ENCODE data around the gene COL24A1.

Gene COL24A1

DNA sequence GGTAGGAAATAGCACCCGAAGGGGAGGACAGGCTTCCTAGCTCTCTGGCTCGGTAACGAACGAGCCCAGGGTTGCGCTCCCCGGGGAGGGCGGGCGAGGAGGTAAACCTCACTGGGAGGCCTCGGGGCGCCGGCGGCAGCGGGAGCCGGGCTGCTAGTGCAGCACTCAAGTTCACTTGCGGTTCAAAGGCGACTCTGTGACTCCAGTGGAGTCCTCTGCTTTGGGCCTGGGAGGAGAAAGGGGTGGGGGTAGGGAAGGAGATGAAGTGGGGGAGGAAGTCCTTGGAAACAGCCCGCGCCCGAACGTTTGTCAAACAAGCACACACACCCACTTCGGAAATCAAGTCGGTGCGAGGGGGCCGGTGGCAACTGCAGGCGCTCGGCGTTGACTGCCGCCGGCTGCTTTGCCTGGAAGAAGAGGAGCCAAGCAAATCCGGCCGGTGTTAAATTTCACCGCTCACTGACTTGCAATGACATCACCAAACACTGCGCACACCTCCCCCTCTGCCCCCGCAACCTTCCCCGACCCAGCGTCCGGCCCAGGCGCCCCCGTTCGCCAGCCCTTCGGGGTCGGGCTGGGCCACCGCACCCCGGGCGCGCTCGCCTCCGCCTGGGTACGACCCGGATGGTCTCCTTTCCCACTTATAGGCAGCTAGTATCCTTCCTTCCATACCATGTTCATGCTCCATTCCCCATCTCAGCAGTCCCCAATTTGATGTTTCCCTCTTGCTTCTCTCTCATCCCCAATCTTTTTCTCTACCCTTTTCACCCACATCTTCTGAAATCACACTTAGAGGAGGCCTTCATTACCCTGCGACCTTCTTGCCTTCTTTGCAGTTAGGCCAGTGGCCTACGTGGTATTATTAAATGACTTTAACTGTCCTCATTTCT is at the start of gene COL24A1:
Gene COL24A1 (minus strand): TSS at position 207 of the 890 bp plus-strand sequence. CDS start 376 bp downstream, outside the sequence.
- DNase-seq (ENCODE audit: low spot score), result no peak

DNA sequence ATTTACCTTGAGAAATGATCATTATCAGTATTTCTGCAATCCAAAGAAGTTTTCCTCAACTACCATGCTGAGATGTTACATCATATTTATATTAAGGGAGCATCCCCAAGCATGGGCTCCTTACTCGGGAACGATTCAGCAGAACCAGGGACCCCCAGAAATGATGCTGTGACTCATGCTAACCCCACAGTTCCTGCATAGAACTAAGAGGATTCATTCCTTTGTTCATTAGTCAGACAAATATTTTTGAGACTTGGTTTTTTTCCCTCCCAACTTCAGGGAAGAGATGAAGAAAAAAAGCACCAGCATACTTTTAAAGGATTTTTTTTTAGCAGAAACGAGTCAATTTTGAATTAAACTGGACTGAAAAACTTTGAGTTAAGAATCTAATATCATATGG is 49.2 kb upstream of the COL24A1 start:
- no peak for DNase-seq (ENCODE audit: low spot score)

DNA sequence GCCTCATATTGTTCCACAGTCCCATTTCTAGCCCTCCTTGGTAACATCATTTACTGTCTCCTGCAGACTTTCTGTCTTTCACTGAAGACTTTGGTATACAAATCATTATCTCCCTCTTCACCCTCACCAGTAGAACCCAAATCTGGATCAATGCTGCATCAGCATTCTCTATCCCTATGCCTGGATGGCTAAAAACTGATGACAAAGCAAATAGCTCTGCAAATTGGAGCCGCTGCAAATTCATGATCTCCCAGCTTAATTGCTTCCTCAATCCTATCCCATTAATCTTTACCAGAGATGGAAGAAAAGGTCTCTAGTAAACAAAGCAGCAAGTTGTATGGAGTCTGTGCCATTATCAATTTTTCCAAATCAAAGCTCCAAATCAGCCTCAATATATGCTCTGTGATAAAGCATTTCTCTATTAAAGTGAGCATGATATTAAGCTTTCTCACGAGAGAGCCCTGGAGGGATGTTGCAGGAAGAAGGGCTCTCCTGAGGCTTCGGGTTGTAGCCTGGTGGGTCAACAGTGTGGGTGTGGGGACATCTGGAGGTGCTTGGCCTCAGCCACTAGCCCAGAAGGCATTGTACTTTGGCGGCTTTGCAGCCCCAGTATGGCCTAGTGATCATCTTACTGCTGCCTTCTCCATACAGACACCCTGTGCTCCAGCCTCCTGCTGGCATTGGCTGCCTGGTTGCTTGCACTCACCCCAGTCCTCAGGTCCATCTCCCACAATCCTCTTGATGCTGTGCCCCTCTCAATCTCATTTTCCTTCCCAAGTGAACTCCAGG is 46.2 kb upstream of the COL24A1 start:
- DNase-seq (ENCODE audit: low spot score), result no peak

DNA sequence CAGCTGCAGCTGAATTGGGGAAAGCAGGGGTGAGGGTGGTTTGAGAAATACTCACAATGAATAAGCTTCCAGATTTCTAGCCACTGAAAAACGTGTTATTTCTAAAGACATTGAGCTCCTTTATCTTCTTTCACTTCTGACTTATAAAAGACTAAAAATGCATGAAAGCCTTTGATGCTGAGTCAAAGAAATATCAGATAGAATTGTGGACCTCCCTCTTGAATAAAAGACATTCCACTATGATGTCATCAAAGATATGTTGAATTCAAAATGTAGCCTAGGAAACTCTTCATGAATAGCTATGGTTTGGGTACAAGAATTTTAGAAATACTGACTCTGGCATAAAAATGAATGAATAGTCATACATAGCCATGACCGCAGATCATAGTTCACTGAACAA is 44.7 kb upstream of the COL24A1 start:
- no peak for DNase-seq (ENCODE audit: low spot score)

DNA sequence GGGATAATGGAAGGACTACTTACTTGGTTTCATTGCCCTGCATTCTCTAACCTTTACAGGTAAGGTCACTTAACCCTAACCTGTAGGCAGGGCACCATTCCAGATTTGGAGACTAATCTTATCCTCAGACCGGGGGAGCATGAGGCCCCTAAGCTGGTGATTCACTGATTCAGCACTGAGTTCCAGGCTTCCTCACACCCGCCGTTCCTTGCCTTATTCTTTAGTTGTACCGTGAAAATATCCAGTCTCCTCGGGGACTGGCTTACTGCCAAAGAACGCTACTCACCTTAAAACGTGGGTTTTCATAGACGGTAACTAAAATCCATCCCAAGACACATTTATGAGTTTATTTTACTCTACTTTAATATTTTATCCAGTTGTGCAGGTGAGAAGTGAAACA is 44.3 kb upstream of the COL24A1 start:
- no peak for DNase-seq (ENCODE audit: low spot score)

DNA sequence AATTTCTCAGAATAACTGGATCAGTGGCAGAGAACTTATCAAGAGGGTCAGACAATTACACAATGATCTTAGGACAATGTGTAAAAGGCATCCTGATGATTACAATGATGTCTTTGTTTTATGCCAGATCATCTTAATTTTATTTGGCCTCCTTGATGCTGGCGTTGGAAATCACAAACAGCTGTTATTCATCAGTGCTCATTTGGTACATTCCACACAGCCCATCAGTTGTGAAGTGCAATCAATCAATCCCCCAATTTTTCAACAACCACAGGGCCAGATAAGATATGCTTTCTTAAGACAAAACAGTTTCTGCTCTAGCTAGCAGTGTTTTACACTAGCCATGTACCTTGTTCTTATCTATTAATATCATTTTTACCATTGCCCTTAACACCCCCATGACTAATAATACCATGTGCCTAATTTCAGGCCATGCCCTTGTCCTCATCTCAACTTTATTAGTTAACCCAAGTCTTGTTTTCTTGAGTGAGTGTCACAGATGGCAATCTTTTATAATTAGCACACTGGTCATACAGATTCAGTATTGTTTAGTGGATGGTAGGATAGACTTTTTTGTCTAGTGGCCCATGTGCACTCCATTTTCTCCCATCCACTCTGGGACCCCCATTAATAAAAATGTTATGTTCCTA is 40.8 kb upstream of the COL24A1 start:
- no peak for DNase-seq (ENCODE audit: low spot score)

DNA sequence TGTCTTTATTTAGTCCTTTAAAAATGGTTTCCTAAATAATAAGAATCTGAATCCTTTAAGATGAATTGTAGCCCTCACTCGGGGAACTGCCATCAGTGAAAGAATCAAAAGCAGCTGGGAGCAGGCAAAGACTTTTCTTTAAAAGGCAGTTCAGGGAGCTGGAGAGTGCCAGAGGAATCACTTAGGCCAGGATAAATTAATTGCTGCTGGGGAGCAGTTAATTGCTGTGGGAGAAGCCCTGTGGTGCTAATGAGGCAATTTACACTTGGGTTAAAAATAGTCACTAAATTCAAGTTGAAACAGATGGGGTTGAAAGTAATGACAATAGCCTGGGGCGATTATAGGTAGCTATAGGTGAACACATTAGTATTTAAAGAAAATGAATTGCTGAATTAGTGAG is 38.7 kb upstream of the COL24A1 start:
- DNase-seq (ENCODE audit: low spot score), result no peak

DNA sequence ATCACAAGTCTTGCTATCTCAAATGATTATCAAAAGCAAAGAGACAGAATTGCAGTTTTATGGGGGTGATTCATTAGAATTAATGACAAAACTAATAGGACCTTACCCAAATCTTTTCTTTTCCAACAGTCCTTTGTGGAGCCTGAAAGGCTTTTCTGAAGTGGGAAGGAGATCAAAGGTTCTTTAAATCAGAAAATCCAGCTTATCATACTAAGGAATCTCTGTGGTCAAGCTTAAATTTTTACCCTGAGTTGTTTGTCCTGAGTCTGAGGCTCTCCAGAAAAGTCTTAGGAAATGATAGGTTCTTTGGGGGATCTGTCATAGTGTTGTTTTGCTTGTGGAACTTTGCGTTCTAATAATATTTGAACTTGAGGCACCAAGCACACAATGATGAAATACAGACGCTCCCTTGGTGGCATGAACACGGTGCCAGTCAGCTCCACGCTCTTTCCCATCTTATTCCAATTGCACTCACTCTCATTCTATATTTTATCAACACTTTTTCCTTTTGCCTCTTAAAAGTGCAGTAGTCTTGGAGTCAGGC is 38.0 kb upstream of the COL24A1 start:
- DNase-seq (ENCODE audit: low spot score), result no peak

DNA sequence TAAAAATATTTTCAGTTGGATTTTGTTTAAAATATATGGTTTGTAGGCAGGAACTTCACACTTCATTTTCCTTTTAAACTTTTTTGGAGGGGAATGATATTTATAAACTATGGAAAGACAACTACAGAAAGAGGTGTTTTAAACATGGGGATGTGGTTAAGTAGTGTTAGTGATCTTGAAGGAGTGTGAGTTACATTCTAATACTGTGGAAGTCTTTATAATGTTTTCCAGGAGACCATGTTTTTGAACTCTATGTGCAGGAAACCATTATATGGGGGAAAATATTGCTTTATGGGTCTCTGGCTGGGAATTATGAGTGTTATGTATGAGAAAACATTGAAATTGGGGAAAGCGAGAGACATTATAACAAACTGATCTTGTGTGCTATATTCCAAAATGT is 35.8 kb upstream of the COL24A1 start:
- no peak for DNase-seq (ENCODE audit: low spot score)

DNA sequence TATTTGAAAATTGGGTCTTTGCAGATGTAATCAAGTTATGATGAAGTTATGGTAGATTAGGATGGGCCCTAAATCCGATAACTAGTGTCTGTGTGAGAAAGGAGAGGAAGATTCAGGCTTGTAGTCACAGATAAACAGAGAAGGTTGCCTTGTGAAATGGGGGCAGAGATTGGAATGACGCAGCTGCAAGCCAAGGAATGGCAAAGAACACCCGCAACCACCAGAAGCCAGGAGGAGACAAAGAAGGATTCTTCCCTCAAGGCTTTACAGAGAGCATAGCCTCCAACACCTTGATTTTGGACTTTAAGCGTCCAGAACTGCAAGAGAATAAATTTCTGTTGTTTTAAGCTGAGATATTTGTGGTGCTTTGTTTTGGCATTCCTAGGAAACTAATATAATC is 35.4 kb upstream of the COL24A1 start:
- DNase-seq (ENCODE audit: low spot score), result no peak

DNA sequence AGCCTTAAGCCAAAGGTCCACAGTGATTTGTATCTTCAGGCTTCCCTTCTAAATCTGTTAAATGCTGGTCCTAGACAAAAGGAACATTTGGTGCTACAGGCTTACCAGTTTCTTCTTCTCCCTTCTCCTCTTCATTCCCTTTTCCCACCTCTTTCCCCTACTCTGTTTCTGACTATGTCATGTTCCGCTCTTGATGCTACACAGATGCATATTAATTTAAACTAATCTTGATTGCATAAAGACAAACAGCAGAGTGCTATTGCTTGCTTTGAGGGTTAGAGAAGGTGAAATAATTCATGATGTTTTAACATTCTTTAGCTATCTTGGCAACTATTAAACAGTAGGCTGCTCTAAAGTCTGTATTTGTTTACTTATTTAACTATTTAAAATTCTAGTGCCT is 34.3 kb upstream of the COL24A1 start:
- DNase-seq (ENCODE audit: low spot score), result no peak

DNA sequence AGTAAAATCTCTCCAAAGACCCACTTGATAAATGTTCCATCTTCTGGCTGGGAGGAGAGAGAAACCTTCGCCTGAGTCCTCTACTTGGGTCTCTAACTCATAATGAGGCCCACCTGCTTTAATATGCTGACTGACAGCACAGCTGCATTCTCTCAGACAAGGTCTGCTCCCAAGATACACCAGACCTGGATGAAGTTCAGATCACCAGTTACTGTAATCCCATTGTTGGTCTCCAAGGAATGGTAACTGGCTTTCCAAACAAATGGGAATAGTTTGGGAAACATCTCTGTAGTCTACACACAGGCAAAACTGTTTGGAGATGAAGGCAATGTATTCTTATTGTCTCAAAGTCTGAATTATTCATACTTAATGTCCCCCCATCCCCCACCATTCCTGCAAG is 27.9 kb upstream of the COL24A1 start:
- DNase-seq (ENCODE audit: low spot score), result no peak

DNA sequence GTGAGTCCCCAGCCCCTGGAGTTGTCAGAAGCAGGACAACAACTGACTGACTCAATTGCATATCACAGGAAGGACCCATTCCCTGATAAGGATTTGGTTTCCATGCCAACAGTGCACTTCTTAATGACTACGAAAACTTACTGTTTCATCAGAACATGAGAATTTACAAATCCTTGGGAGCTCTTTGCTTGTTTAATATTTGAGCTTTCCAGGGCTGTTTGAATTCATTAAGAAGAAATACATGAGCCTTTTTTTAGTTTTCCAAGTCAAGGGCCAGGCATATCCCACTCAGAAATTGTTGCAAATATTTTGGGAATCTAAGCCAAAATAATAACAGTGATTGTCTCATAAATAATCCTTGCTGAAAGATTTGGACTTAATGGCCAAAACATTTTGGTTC is 27.2 kb upstream of the COL24A1 start:
- no peak for DNase-seq (ENCODE audit: low spot score)

DNA sequence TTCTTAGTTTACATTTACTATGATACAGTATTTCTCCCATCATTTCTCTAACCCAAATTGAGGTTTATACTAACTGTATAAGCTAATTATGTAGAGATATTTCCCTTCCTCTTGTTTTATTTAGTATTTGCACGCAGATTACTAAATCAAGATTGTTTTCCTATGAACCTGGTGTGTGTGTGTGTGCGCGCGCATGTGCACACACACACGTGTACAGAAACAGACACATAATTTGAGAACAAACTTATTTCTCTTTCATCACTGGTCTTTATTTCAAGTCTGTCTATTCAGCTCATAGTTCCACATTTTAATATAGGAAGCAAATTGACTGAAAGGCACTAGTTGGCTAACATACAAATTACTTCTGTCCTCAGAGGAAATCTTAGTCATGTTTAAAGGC is 19.7 kb upstream of the COL24A1 start:
- no peak for DNase-seq (ENCODE audit: low spot score)

DNA sequence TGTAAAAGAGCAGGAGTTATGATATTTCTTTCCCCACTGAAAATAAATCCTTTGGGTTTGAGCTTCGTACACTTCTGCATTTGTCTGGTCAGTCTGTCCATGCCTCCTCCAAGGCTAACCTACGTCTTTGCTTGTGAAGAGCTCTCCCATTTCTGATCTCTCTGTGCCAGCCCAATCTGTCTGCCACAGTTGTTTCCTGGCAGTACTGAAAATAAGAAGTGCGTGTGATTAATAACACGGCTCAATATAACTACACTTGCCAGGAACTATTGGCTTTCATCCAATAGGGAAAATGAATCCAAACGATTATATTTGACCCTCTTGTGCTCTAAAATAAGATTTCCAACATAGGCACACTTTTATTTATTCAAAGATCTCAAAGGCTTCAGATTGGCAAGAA is 19.2 kb upstream of the COL24A1 start:
- DNase-seq (ENCODE audit: low spot score), result no peak

DNA sequence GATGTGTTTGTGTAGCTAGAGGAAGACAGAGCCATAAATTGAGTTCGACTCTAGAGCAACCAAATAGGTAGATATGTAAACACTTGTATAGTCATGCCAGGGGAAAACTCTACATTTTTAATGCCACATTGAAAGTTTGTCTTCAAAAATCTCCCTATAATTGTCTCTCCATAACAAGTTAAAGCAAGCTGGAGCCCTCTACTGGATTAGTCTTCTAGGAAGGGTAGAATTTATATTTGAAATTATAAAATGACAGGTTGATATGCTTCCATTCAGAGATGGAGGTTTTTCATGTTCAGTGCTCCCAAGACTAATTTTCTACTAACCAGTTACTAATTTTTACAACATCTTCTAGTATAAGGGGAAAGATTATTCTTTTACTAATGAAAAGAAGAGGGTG is 13.1 kb upstream of the COL24A1 start:
- no peak for DNase-seq (ENCODE audit: low spot score)

DNA sequence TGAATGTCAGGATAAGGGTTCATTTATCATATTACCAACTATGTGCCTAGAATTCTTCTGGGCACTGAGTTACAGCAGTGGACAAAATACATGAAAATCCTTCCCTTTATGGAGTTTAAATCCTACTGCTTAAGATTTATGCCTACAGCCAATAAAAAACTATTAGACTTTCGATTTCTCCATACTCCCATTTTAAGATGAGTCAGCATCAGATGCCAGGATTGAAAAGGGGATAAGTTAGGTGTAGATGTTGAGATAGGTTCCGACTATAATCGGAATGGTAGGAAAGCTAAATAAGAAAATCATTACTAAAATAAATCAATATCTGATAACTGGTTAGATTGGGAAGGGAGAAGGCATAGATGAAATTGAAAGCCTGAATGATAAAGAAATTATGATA is 3.2 kb upstream of the COL24A1 start:
- no peak for DNase-seq (ENCODE audit: low spot score)

DNA sequence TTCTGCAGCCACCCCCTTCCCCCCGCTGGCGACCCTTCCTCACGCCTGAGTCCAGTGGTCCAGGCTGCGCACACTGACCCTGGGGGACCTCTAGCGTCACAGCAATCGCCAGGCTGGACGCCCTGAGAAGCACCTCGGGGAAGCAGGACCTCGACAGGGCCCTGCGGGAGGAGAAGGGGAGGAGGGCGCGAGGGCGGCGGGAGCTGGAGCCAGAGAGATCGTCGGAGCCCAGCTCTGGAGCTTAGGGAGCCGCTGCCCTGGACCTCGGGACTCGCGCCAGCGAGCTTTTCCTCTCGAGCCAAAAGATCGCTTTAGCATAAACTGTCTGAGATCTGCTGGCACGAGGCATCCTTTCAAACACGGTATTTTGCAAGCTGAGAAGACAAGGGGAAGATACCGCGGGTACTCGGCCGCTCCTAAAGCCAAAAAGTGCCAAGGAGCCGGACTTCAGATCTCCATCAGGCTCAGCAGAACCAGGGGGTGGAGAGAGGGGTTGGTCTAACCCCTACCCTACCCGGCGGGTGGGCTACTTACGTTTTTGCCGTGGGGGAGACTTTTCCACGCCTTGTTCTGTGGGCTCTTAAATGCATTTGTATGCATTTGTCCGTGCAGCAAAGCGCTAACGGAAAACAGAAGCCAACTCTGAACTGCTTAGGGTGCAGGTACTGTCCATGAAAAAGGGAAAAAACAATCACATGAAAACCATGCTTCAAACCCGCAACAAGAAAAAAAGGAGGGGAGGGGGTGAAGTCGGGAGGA is 586 bp downstream of the COL24A1 start:
- no peak for DNase-seq (ENCODE audit: low spot score)

DNA sequence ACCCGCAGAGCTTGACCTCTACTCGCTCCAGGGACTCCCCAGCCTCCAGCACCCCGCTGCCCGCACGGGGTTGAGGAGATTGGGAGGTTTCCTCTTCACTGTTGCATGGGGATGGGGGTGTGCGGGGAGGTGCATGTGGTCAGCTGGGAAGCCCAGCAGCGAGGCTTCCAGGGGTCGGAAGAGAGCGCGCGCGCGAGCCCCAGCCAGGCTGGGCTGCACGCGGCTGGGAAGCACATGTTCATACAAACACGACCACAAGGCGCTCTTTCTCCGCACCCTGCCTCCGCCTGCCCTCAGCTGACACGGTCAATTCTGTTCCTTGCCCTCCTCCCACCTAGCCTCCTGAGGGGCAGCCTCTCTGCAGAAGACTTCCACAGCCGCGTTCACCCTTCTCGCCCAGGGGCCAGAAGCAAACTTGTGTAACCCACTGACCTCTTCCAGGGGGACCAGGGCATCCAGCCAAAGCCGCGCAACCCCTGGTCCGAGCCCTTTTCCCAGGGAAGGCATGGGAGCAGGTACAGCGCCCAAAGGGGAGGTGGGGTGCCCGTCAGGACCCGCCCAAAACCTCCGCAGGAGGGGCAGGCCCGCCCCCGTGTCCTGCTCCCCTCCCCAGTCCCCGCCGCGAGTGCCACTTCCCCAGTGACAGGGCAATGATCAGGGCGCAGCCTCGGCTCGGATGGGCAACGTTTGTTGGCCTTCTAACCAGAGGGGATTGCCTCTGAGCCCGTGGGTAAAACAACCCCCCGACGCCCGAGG is 1.3 kb downstream of the COL24A1 start:
- DNase-seq (ENCODE audit: low spot score), result no peak

DNA sequence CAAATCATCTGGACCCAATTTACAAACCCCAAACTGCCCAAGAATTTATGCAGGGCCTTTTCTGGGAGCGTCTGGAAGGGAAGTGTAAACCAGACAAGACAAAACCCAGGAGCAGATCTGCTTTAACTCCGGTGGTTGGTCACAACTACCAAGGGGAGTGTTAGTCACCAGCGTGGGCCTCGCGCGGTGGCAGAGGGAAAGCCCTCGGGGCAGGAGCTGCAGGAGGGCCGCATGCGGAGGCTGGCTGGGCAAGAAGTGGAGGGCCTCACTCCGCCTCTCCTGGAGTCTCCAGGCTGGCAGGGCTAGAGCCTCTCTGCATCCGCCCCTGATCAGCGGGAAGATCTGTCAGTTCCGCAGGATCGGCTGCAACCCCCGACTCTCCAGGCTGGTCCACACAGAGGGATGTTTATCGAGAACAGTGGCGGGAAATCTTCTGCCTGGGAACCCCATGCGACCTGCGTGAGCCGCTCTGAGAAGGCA is 2.0 kb downstream of the COL24A1 start:
- DNase-seq (ENCODE audit: low spot score), result no peak

DNA sequence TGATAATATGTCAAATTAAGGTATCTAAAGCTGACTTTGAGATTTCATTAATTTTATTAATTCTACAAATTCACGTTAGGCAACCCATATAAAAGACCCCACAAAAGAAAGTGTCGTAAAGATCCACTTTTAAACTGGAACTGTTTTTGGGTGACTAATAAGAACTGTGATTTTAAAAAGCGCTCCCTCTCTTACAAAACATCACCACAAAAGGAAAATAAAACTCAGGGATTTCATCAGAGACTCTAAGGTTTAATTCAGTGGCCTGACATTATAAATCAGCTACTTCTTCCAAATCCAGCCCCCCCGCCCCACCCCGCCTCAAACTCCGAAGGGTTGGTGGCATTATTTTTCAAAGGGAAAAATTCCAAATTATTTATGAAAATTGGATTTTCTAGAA is 2.7 kb downstream of the COL24A1 start:
- no peak for DNase-seq (ENCODE audit: low spot score)
